HG03095 (cell line): ENCODE results near the gene AP3D1.
"Not testable (repeated sequence)": the region's sequence is repeated elsewhere in the genome, so short reads cannot be mapped to it uniquely, and the experiment has no call there.

Experiments
- ATAC-seq: cut with Tn5 transposase; IDR thresholded peaks from one replicate; pipeline ENCODE4 v1.9.1; 2021; ENCODE audit warnings: moderate library complexity; ENCODE audit not compliant: unreplicated experiment

AP3D1 gene

GRCh38 chr19:2151339-2152229 lies at the start of gene AP3D1:
Gene AP3D1, minus strand, starts transcription at chr19:2151566. Its CDS starts 232 bp downstream, at chr19:2151334.
- ATAC-seq, result peak; percentile 76

GRCh38 chr19:2200624-2201294 lies 49.4 kb upstream of the AP3D1 start:
- ATAC-seq, result not testable (repeated sequence)

GRCh38 chr19:2199861-2200623 lies 48.7 kb upstream of the AP3D1 start:
- no peak for ATAC-seq

- no peak for ATAC-seq
These were observed 47.8 kb upstream of the AP3D1 start for GRCh38 chr19:2199215-2199614.

- ATAC-seq, result no peak
These were observed 47.0 kb upstream of the AP3D1 start for GRCh38 chr19:2198317-2198716.

GRCh38 chr19:2197270-2197669 lies 45.9 kb upstream of the AP3D1 start:
- ATAC-seq, result no peak

- no peak for ATAC-seq
These were observed 44.5 kb upstream of the AP3D1 start for GRCh38 chr19:2195914-2196313.

GRCh38 chr19:2195361-2195760 lies 44.0 kb upstream of the AP3D1 start:
- no peak for ATAC-seq

- no peak for ATAC-seq
These were observed 43.2 kb upstream of the AP3D1 start for GRCh38 chr19:2194513-2195078.

- no peak for ATAC-seq
These were observed 42.4 kb upstream of the AP3D1 start for GRCh38 chr19:2193807-2194206.

- ATAC-seq, result no peak
These were observed 41.5 kb upstream of the AP3D1 start for GRCh38 chr19:2192862-2193261.

- no peak for ATAC-seq
These were observed 40.3 kb upstream of the AP3D1 start for GRCh38 chr19:2191456-2192310.

- no peak for ATAC-seq
These were observed 39.6 kb upstream of the AP3D1 start for GRCh38 chr19:2190848-2191455.

- no peak for ATAC-seq
These were observed 38.5 kb upstream of the AP3D1 start for GRCh38 chr19:2189880-2190279.

GRCh38 chr19:2188708-2189385 lies 37.5 kb upstream of the AP3D1 start:
- ATAC-seq, result no peak

GRCh38 chr19:2187159-2187558 lies 35.8 kb upstream of the AP3D1 start:
- ATAC-seq, result no peak

- ATAC-seq, result no peak
These were observed 34.9 kb upstream of the AP3D1 start for GRCh38 chr19:2186071-2186846.

- no peak for ATAC-seq
These were observed 34.3 kb upstream of the AP3D1 start for GRCh38 chr19:2185734-2186070.
